Naive B cell (primary cell): ENCODE results near the gene FOSL2. TPM values are rescaled to one million over a fixed set of nuclear protein-coding genes. Genes with fewer than 3 reads are reported as not detected.

Experiments used
- ATAC-seq, 2 donors: fragments of 150-1000 bp; cut with Tn5 transposase; 2 replicates each; pipeline ENCODE4 v1.10.0; 2021; ENCODE audit warnings: low read depth in 2 of 2, mild to moderate bottlenecking in 2 of 2, moderate library complexity in 2 of 2
- DNase-seq: peaks from one replicate; pipeline ENCODE4 v3.0.0; 2022
- H3K27ac Mint-ChIP-seq, 6 donors: one replicate each; pipeline ENCODE4 v1.8.0; 2020 to 2022; ENCODE audit warnings: mild to moderate bottlenecking in 6 of 6, mixed read lengths in 6 of 6, moderate library complexity in 5 of 6, inconsistent platforms in 2 of 6
- H3K27me3 Mint-ChIP-seq, 3 donors: one replicate each; pipeline ENCODE4 v1.8.0; 2021 to 2022; ENCODE audit warnings: mixed read lengths in 3 of 3, mild to moderate bottlenecking in 1 of 3
- H3K36me3 Mint-ChIP-seq, 2 donors: one replicate each; pipeline ENCODE4 v1.8.0; 2020 to 2022; ENCODE audit warnings: mixed read lengths in 2 of 2, inconsistent platforms in 1 of 2, mild to moderate bottlenecking in 1 of 2
- H3K4me1 Mint-ChIP-seq, 3 donors: one replicate each; pipeline ENCODE4 v1.8.0; 2020 to 2022; ENCODE audit warnings: mixed read lengths in 3 of 3, inconsistent platforms in 1 of 3, mild to moderate bottlenecking in 1 of 3, moderate library complexity in 1 of 3
- H3K4me3 Mint-ChIP-seq, 8 donors: one replicate each; pipeline ENCODE4 v1.8.0; 2020 to 2022; ENCODE audit warnings: mild to moderate bottlenecking in 8 of 8, mixed read lengths in 8 of 8, moderate library complexity in 8 of 8, inconsistent platforms in 2 of 8
- H3K9me3 Mint-ChIP-seq, 7 donors: one replicate each; pipeline ENCODE4 v1.8.0; 2020 to 2022; ENCODE audit warnings: mixed read lengths in 7 of 7, mild to moderate bottlenecking in 5 of 7, inconsistent platforms in 2 of 7, moderate library complexity in 1 of 7
- polyA plus RNA-seq, 6 donors: library from polyadenylated mRNA; unstranded; fragments of 300-500 nt; fragmentation: Illumina TruSeq; gene quantifications; one replicate each; pipeline ENCODE4 v1.2.3, GENCODE V29; 2021; ENCODE audit warnings: low read depth in 6 of 6

FOSL2 gene
- polyA plus RNA-seq, 6 donors from 2014 or later = 0.06 to 0.77 (median 0.11) TPM

- no peaks in the 10 kb centered on the region for H3K4me1 Mint-ChIP-seq
Observed at GRCh38 chr2:28452534-28453081, 60.0 kb downstream of the FOSL2 start.

GRCh38 chr2:28453396-28453795, 60.7 kb downstream of the FOSL2 start:
- ATAC-seq = no peak
- no peaks in the 10 kb centered on the region for H3K9me3 Mint-ChIP-seq
- no peak overlapping the region for H3K4me3 Mint-ChIP-seq
- H3K27me3 Mint-ChIP-seq = peaks cover 0 to 16% (median 8%) of the 10 kb centered on the region in 3 donors
- H3K36me3 Mint-ChIP-seq = no peaks in the 10 kb centered on the region
- no peak for DNase-seq
- no peak overlapping the region for H3K27ac Mint-ChIP-seq
- no peaks in the 10 kb centered on the region for H3K4me1 Mint-ChIP-seq

More at GRCh38 chr2:28452534-28453081, 60.0 kb downstream of the FOSL2 start:
- peaks cover 0 to 16% (median 8%) of the 10 kb centered on the region in 3 donors for H3K27me3 Mint-ChIP-seq
- H3K36me3 Mint-ChIP-seq = no peaks in the 10 kb centered on the region
- no peak overlapping the region for H3K27ac Mint-ChIP-seq
- H3K9me3 Mint-ChIP-seq = no peaks in the 10 kb centered on the region
- no peak overlapping the region for H3K4me3 Mint-ChIP-seq
- ATAC-seq (peak; percentile 39 to 46), DNase-seq (peak; percentile 29)

- Mint-ChIP-seq H3K27me3 (peaks cover 0 to 14% (median 8%) of the 10 kb centered on the region in 3 donors), H3K36me3 (no peaks in the 10 kb centered on the region), H3K9me3 (no peaks in the 10 kb centered on the region), H3K4me3 (peak overlapping the region in 1 of 8 donors; percentile 16), H3K4me1 (no peaks in the 10 kb centered on the region), H3K27ac (no peak overlapping the region)
- DNase-seq = no peak
- no peak for ATAC-seq
Observed at GRCh38 chr2:28454016-28454930, 61.6 kb downstream of the FOSL2 start.

- ATAC-seq = no peak
Observed at GRCh38 chr2:28457237-28457636, 64.6 kb downstream of the FOSL2 start.

GRCh38 chr2:28461056-28461455, 68.4 kb downstream of the FOSL2 start:
- H3K9me3 Mint-ChIP-seq = peaks cover 8 to 21% (median 10%) of the 10 kb centered on the region in 7 donors
- H3K27me3 Mint-ChIP-seq = peaks cover 17 to 41% (median 25%) of the 10 kb centered on the region in 3 donors
- ATAC-seq = no peak
- H3K36me3 Mint-ChIP-seq = peaks cover 0 to 8% of the 10 kb centered on the region in 2 donors
- no peak overlapping the region for H3K4me3 Mint-ChIP-seq
- H3K27ac Mint-ChIP-seq = peak overlapping the region in 2 of 6 donors; percentile 6 to 22
- H3K4me1 Mint-ChIP-seq = no peaks in the 10 kb centered on the region
- no peak for DNase-seq

More at GRCh38 chr2:28457237-28457636, 64.6 kb downstream of the FOSL2 start:
- Mint-ChIP-seq H3K27me3 (peaks cover 4 to 12% (median 7%) of the 10 kb centered on the region in 3 donors), H3K4me1 (no peaks in the 10 kb centered on the region), H3K4me3 (no peak overlapping the region), H3K36me3 (peaks cover 0 to 4% of the 10 kb centered on the region in 2 donors), H3K27ac (no peak overlapping the region), H3K9me3 (peaks cover 1 to 11% (median 5%) of the 10 kb centered on the region in 7 donors)
- DNase-seq = no peak

GRCh38 chr2:28462122-28462521, 69.5 kb downstream of the FOSL2 start:
- H3K27me3 Mint-ChIP-seq = peaks cover 17 to 43% (median 25%) of the 10 kb centered on the region in 3 donors
- no peak overlapping the region for H3K4me3 Mint-ChIP-seq
- no peak overlapping the region for H3K27ac Mint-ChIP-seq
- peaks cover 8 to 21% (median 10%) of the 10 kb centered on the region in 7 donors for H3K9me3 Mint-ChIP-seq
- peaks cover 0 to 8% of the 10 kb centered on the region in 2 donors for H3K36me3 Mint-ChIP-seq
- no peaks in the 10 kb centered on the region for H3K4me1 Mint-ChIP-seq
- ATAC-seq (no peak), DNase-seq (no peak)

GRCh38 chr2:28463211-28463816, 70.7 kb downstream of the FOSL2 start:
- peaks cover 8 to 21% (median 10%) of the 10 kb centered on the region in 7 donors for H3K9me3 Mint-ChIP-seq

GRCh38 chr2:28463893-28464292, 71.2 kb downstream of the FOSL2 start:
- H3K4me3 Mint-ChIP-seq = no peak overlapping the region
- peaks cover 8 to 21% (median 10%) of the 10 kb centered on the region in 7 donors for H3K9me3 Mint-ChIP-seq
- no peak overlapping the region for H3K27ac Mint-ChIP-seq
- peaks cover 17 to 50% (median 25%) of the 10 kb centered on the region in 3 donors for H3K27me3 Mint-ChIP-seq
- peaks cover 0 to 8% of the 10 kb centered on the region in 2 donors for H3K36me3 Mint-ChIP-seq
- DNase-seq (no peak), ATAC-seq (no peak)
- H3K4me1 Mint-ChIP-seq = no peaks in the 10 kb centered on the region

More at GRCh38 chr2:28463211-28463816, 70.7 kb downstream of the FOSL2 start:
- DNase-seq = no peak
- Mint-ChIP-seq H3K4me3 (no peak overlapping the region), H3K27ac (peak overlapping the region in 1 of 6 donors; percentile 62), H3K36me3 (peaks cover 0 to 8% of the 10 kb centered on the region in 2 donors), H3K27me3 (peaks cover 17 to 50% (median 25%) of the 10 kb centered on the region in 3 donors), H3K4me1 (no peaks in the 10 kb centered on the region)
- ATAC-seq = no peak

GRCh38 chr2:28465148-28465885, 72.7 kb downstream of the FOSL2 start:
- Mint-ChIP-seq H3K9me3 (peaks cover 8 to 21% (median 10%) of the 10 kb centered on the region in 7 donors), H3K4me1 (peaks cover 0 to 7% (median 4%) of the 10 kb centered on the region in 3 donors), H3K4me3 (no peak overlapping the region), H3K36me3 (peaks cover 0 to 8% of the 10 kb centered on the region in 2 donors), H3K27me3 (peaks cover 17 to 50% (median 25%) of the 10 kb centered on the region in 3 donors), H3K27ac (no peak overlapping the region)
- no peak for ATAC-seq
- DNase-seq = no peak

Other genes with a start within 250 kb of the FOSL2 start
- gene PLB1, start 103.2 kb downstream of the FOSL2 start, polyA plus RNA-seq = 1 to 10 TPM in 1 of 6 donors, under 1 TPM in 3, not detected in 2; 0.17 to 2.3 (median 0.38) TPM